Hypothalamus (tissue), 51 donors: ENCODE data around the gene GGTA1.
A peak's percentile ranks its signal among the peaks of the same experiment; 100 is the strongest.
"Not testable (repeated sequence)": the region's sequence is repeated elsewhere in the genome, so short reads cannot be mapped to it uniquely, and the experiment has no call there.

Source experiments
- DNase-seq, 51 donors: peaks; one replicate each; lab custom pipeline; 2025; lab: John Stamatoyannopoulos, UW

GGTA1 gene

GRCh38 chr9:121463026-121463807 lies 36.4 kb downstream of the GGTA1 start:
- peak in 13 of 51 donors; percentile 5 to 45 (median 25) for DNase-seq

- DNase-seq: no peak
Measured at GRCh38 chr9:121459513-121459912, 40.1 kb downstream of the GGTA1 start.

GRCh38 chr9:121458449-121458848 lies 41.2 kb downstream of the GGTA1 start:
- not testable (repeated sequence) for DNase-seq

- no peak for DNase-seq
Measured at GRCh38 chr9:121455527-121456239, 44.0 kb downstream of the GGTA1 start.

- no peak for DNase-seq
Measured at GRCh38 chr9:121454972-121455371, 44.7 kb downstream of the GGTA1 start.

GRCh38 chr9:121453232-121453892 lies 46.3 kb downstream of the GGTA1 start:
- DNase-seq: no peak

- DNase-seq: no peak
Measured at GRCh38 chr9:121452085-121452484, 47.6 kb downstream of the GGTA1 start.

- no peak for DNase-seq
Measured at GRCh38 chr9:121451586-121451985, 48.1 kb downstream of the GGTA1 start.

GRCh38 chr9:121450241-121450640 lies 49.4 kb downstream of the GGTA1 start:
- DNase-seq: no peak

- no peak for DNase-seq
Measured at GRCh38 chr9:121449786-121450185, 49.9 kb downstream of the GGTA1 start.

GRCh38 chr9:121447321-121447834 lies 52.3 kb downstream of the GGTA1 start:
- no peak for DNase-seq

GRCh38 chr9:121445986-121446385 lies 53.7 kb downstream of the GGTA1 start:
- DNase-seq: no peak

GRCh38 chr9:121443981-121444380 lies 55.7 kb downstream of the GGTA1 start:
- no peak for DNase-seq

GRCh38 chr9:121441165-121441564 lies 58.5 kb downstream of the GGTA1 start:
- DNase-seq: no peak

- no peak for DNase-seq
Measured at GRCh38 chr9:121439711-121440664, 59.7 kb downstream of the GGTA1 start.

GRCh38 chr9:121439016-121439415 lies 60.6 kb downstream of the GGTA1 start:
- no peak for DNase-seq

- no peak for DNase-seq
Measured at GRCh38 chr9:121437891-121438290, 61.8 kb downstream of the GGTA1 start.

GRCh38 chr9:121437046-121437445 lies 62.6 kb downstream of the GGTA1 start:
- DNase-seq: not testable (repeated sequence)

- DNase-seq: no peak
Measured at GRCh38 chr9:121434969-121435368, 64.7 kb downstream of the GGTA1 start.

- no peak for DNase-seq
Measured at GRCh38 chr9:121427899-121428298, 71.7 kb downstream of the GGTA1 start.
